Measurements from ENCODE around the gene PLA2G4E. TPM values are rescaled to one million over a fixed set of nuclear protein-coding genes. Genes with fewer than 3 reads are reported as not detected.

The PLA2G4E gene
- total RNA-seq, 1 experiment from 2014 or later = not detected

GRCh38 chr15:41944313-41944940 is 76.4 kb downstream of the PLA2G4E start (continued):
- TF ChIP-seq REST (IDR thresholded peaks at IDR 0.05; ENCODE audit: low read depth) (no peak), EZH2phosphoT487 (IDR thresholded peaks at IDR 0.05; ENCODE audit: borderline replicate concordance) (no peak), FOSL1 (IDR thresholded peaks at IDR 0.05; ENCODE audit: low read depth) (peak; percentile 83), EGR1 (IDR thresholded peaks at IDR 0.05; ENCODE audit: low read depth) (peak; percentile 34; the same call in 1 of the 2 replicates), RAD21 (IDR thresholded peaks at IDR 0.05; ENCODE audit: low read depth) (no peak), POLR2A (IDR thresholded peaks at IDR 0.05; ENCODE audit: borderline replicate concordance, extremely low read depth, insufficient read depth, insufficient read length) (no peak), ELF1 (IDR thresholded peaks at IDR 0.05; ENCODE audit: borderline replicate concordance, low read depth) (no peak), ZNF274 (IDR thresholded peaks at IDR 0.05; ENCODE audit: low read depth, low read length) (no peak), ATF3 (IDR thresholded peaks at IDR 0.05) (no peak), MAX (IDR thresholded peaks at IDR 0.05) (peak; percentile 92), CTCF (IDR thresholded peaks at IDR 0.05 in 2 of 3, conservative IDR thresholded peaks at IDR 0.05 in 1 of 3; ENCODE audit: borderline replicate concordance in 1 of 3, insufficient read depth in 1 of 3, low read depth in 2 of 3, low read length in 2 of 3) (no peak), POLR2AphosphoS5 (IDR thresholded peaks at IDR 0.05; ENCODE audit: low read depth, low read length) (peak; percentile 40; the same call in 1 of the 2 replicates), CEBPB (IDR thresholded peaks at IDR 0.05; ENCODE audit: low read depth) (peak; percentile 40; the same call in 1 of the 2 replicates), ZFX (IDR thresholded peaks at IDR 0.05) (no peak)

Data from HCT116 (cell line).